Thyroid gland (tissue), 4 donors: ENCODE data around the gene TTC38. TPM values are rescaled to one million over a fixed set of nuclear protein-coding genes. Genes with fewer than 3 reads are reported as not detected.

Experiments
- DNase-seq, 2 donors: peaks; one replicate each; pipeline ENCODE4 v3.0.0-alpha.2; 2019
- H3K27ac ChIP-seq, 3 donors: fragments of 200-600 bp; sonication (generic); 1 replicate in 2 of 3; 2 replicates in 1 of 3; pipeline ENCODE4 v1.5.1; 2016 to 2019; ENCODE audit warnings: mild to moderate bottlenecking in 1 of 3, moderate library complexity in 1 of 3
- H3K27me3 ChIP-seq: fragments of 200-600 bp; sonication (generic); one replicate; pipeline ENCODE4 v1.5.1; 2019
- H3K36me3 ChIP-seq, 2 donors: fragments of 200-600 bp; sonication (generic); one replicate each; pipeline ENCODE4 v1.5.1; 2016 to 2019
- H3K4me1 ChIP-seq, 2 donors: fragments of 200-600 bp; sonication (generic); one replicate each; pipeline ENCODE4 v1.5.1; 2017 to 2019
- H3K4me3 ChIP-seq, 3 donors: fragments of 200-600 bp; sonication (generic); replicated peaks in 1 of 3; 1 replicate in 2 of 3; 2 replicates in 1 of 3; pipeline ENCODE4 v1.5.1; 2016; ENCODE audit warnings: mild to moderate bottlenecking in 1 of 3
- H3K9me3 ChIP-seq: fragments of 200-600 bp; sonication (generic); one replicate; pipeline ENCODE4 v1.5.1; 2017
- POLR2A ChIP-seq, 2 donors: fragments of 450-650 bp; IDR thresholded peaks; one replicate each; pipeline ENCODE4 v1.6.1; 2017; ENCODE audit warnings: antibody characterized with exemption in 2 of 2, mild to moderate bottlenecking in 2 of 2, moderate library complexity in 1 of 2
- WGBS, 2 donors: methylation state at CpG; one replicate each; pipeline ENCODE4 v1.1.5; 2017; 5-methylcytosine and 5-hydroxymethylcytosine counted together
- intact Hi-C: fragments of 100-400 bp; cut with DNase I; formaldehyde crosslinking; loops from one replicate; pipeline ENCODE4 v1.15.1; 2023
- total RNA-seq, 4 donors: library from RNA; depleted of rRNA; stranded (reverse); fragments of >200 nt; gene quantifications; one replicate each; pipeline ENCODE4 v1.2.3, GENCODE V29; 2016
- TF ChIP-seq, protein P1 (sequence below), 6 experiments: fragments of 200-600 bp in 3 of 6; fragments of 450-650 bp in 3 of 6; sonication (generic) in 3 of 6; IDR thresholded peaks; one replicate each; pipeline ENCODE4 v1.5.1; 2016 to 2019; ENCODE audit warnings: antibody characterized with exemption in 6 of 6, mild to moderate bottlenecking in 2 of 6, inconsistent platforms in 1 of 6, moderate library complexity in 1 of 6

The TTC38 gene
- total RNA-seq, 4 donors from 2014 or later, result 30.2 to 81.9 (median 51.1) TPM

GRCh38 chr22:46244771-46245170 lies 23.0 kb upstream of the TTC38 start:
- Histone ChIP-seq H3K4me1 (peaks cover 6 to 13% of the 10 kb centered on the region in 2 donors), H3K4me3 (no peak overlapping the region), H3K27ac (no peak overlapping the region), H3K36me3 (peaks cover 0 to under 1% of the 10 kb centered on the region in 2 donors), H3K9me3 (no peaks in the 10 kb centered on the region), H3K27me3 (no peaks in the 10 kb centered on the region)
- no peak for DNase-seq
- WGBS, 2 donors, result 68 to 87% methylated on average over 4 to 9 of the region's 9 CpGs
- no peak for TF ChIP-seq POLR2A (IDR thresholded peaks at IDR 0.05)
- TF ChIP-seq, protein P1, sequence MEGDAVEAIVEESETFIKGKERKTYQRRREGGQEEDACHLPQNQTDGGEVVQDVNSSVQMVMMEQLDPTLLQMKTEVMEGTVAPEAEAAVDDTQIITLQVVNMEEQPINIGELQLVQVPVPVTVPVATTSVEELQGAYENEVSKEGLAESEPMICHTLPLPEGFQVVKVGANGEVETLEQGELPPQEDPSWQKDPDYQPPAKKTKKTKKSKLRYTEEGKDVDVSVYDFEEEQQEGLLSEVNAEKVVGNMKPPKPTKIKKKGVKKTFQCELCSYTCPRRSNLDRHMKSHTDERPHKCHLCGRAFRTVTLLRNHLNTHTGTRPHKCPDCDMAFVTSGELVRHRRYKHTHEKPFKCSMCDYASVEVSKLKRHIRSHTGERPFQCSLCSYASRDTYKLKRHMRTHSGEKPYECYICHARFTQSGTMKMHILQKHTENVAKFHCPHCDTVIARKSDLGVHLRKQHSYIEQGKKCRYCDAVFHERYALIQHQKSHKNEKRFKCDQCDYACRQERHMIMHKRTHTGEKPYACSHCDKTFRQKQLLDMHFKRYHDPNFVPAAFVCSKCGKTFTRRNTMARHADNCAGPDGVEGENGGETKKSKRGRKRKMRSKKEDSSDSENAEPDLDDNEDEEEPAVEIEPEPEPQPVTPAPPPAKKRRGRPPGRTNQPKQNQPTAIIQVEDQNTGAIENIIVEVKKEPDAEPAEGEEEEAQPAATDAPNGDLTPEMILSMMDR (IDR thresholded peaks at IDR 0.05), result no peak
- intact Hi-C loops, result no loop called here

- WGBS, 2 donors, result 33 to 41% methylated on average over 7 to 9 of the region's 16 CpGs
- H3K27ac ChIP-seq, result peak overlapping the region; percentile 20 to 61 (median 45)
Observed at GRCh38 chr22:46245511-46245910, 22.3 kb upstream of the TTC38 start.

GRCh38 chr22:46246178-46246577 lies 21.6 kb upstream of the TTC38 start:
- TF ChIP-seq, protein P1 (IDR thresholded peaks at IDR 0.05), result no peak
- TF ChIP-seq POLR2A (IDR thresholded peaks at IDR 0.05), result no peak
- intact Hi-C loops, result no loop called here
- WGBS, 2 donors, result 88 to 95% methylated on average over 10 of the region's 10 CpGs
- H3K4me3 ChIP-seq, result no peak overlapping the region
- H3K36me3 ChIP-seq, result no peaks in the 10 kb centered on the region
- H3K27ac ChIP-seq, result no peak overlapping the region
- H3K4me1 ChIP-seq, result peaks cover 11 to 19% of the 10 kb centered on the region in 2 donors
- no peaks in the 10 kb centered on the region for H3K27me3 ChIP-seq
- no peak for DNase-seq
- no peaks in the 10 kb centered on the region for H3K9me3 ChIP-seq

More at GRCh38 chr22:46245511-46245910, 22.3 kb upstream of the TTC38 start:
- peak; percentile 75 to 79 for DNase-seq
- no peak for TF ChIP-seq POLR2A (IDR thresholded peaks at IDR 0.05)
- TF ChIP-seq, protein P1 (IDR thresholded peaks at IDR 0.05), result no peak
- no peaks in the 10 kb centered on the region for H3K27me3 ChIP-seq
- intact Hi-C loops, result no loop called here
- no peak overlapping the region for H3K4me3 ChIP-seq
- H3K36me3 ChIP-seq, result no peaks in the 10 kb centered on the region
- peaks cover 6 to 13% of the 10 kb centered on the region in 2 donors for H3K4me1 ChIP-seq
- H3K9me3 ChIP-seq, result no peaks in the 10 kb centered on the region

- intact Hi-C loops, result no loop called here
- 93 to 96% methylated on average over 2 of the region's 2 CpGs for WGBS, 2 donors
Observed at GRCh38 chr22:46247443-46247975, 20.3 kb upstream of the TTC38 start.

More at GRCh38 chr22:46247443-46247975, 20.3 kb upstream of the TTC38 start:
- Histone ChIP-seq H3K4me3 (no peak overlapping the region), H3K27me3 (no peaks in the 10 kb centered on the region), H3K4me1 (peaks cover 11 to 21% of the 10 kb centered on the region in 2 donors), H3K27ac (no peak overlapping the region), H3K36me3 (no peaks in the 10 kb centered on the region), H3K9me3 (no peaks in the 10 kb centered on the region)
- DNase-seq, result no peak
- TF ChIP-seq POLR2A (IDR thresholded peaks at IDR 0.05), result no peak
- TF ChIP-seq, protein P1 (IDR thresholded peaks at IDR 0.05), result no peak
